HTR-8/SVneo (cell line): Measurements from ENCODE around the gene RAB18.
"Not testable (repeated sequence)": the region's sequence is repeated elsewhere in the genome, so short reads cannot be mapped to it uniquely, and the experiment has no call there.

ENCODE experiments used
- DNase-seq: peaks from one replicate; pipeline ENCODE4 v3.0.0; 2011; ENCODE audit warnings: low spot score, mixed read lengths; ENCODE audit not compliant: insufficient read length
- FAIRE-seq: peaks from 2 replicates; lab custom pipeline; 2011; peaks lifted over from hg19 to GRCh38; lab: Jason Lieb, UNC

The RAB18 gene

GRCh38 chr10:27541796-27542729 is 38.0 kb downstream of the RAB18 start:
- DNase-seq (no peak), FAIRE-seq (no peak)

GRCh38 chr10:27542812-27543211 is 38.7 kb downstream of the RAB18 start:
- FAIRE-seq, result no peak
- no peak for DNase-seq

- FAIRE-seq (no peak), DNase-seq (no peak)
Measured at GRCh38 chr10:27547047-27547446, 42.9 kb downstream of the RAB18 start.

DNA sequence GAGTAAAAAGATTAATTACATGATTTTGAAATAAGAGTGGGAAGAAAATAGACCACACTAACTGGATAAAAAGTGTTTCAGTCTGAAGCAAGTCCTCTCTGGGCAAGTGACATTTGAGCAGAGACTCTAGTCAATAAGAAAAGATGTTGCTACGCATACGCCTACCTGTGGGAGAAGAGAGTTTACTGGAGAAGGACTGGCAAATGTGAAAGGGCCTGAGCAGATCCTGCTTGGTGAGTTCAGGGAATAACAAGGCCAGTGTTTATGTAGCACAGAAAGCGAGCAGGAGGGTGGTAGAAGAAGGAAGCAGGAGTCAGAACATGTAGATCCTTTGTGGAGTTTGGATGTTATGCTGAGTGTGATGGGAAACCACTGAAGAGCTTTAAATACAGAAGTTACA is 43.4 kb downstream of the RAB18 start:
- DNase-seq, result no peak
- FAIRE-seq, result no peak

GRCh38 chr10:27550823-27551222 is 46.7 kb downstream of the RAB18 start:
- FAIRE-seq, result no peak
- no peak for DNase-seq

GRCh38 chr10:27558612-27559020 is 54.5 kb downstream of the RAB18 start:
- FAIRE-seq (peak; percentile 23), DNase-seq (peak; percentile 61)

DNA sequence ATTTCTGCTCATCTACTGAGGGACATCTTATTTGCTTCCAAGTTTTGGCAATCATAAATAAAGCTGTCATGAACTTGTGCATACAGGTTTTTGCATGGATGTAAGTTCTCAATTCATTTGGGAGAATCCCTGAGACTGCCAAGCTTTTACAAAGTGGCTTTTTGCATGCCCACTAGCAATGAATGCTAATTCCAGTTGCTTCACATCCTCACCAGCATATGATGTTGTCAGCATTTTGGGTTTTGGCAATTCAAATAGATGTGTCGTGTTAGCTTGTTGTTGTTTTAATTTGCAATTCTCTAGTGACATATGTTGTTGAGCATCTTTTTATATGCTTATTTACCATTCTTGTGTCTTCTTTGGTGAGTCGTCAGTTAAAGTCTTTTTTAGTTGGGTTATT is 57.2 kb downstream of the RAB18 start:
- DNase-seq (no peak), FAIRE-seq (no peak)

- no peak for DNase-seq
- no peak for FAIRE-seq
Measured at GRCh38 chr10:27564398-27564797, 60.3 kb downstream of the RAB18 start.

DNA sequence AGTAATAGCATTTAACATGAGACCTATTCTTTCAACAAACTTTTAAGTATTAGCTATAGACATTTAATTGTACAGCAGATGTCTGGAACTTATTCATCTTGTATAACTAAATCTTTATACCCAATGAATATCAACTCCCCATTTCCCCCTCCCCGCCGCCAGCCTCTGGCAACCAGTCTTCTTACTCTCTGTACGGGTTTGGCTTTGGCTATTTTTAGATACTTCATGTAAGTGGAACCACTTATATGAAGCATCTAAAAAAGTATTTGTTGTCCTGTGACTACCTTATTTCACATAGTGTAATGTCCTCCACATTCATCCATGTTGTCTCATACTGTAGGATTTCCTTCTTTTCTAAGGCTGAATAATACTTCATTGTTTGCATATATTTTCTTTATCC is 60.8 kb downstream of the RAB18 start:
- FAIRE-seq (no peak), DNase-seq (no peak)

GRCh38 chr10:27568196-27569175 is 64.4 kb downstream of the RAB18 start:
- FAIRE-seq, result no peak
- DNase-seq, result no peak

DNA sequence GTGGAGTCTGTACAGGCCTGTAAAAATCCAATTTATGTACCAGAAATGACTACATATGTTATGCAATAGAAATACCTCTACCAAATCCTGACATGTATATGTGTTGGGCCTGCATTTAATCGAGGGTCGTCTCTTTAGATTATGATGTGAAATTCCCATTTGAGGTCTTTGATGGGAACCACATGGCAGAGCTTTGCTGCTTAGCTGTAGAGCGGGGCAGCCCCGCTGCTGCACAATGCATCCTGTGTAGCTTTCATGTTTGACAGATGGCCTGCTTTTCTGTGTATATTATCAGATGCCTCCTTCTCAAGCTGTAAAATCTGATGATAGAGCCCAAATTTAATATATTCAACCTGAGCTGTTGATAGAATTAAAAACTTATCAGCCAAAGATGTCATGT is 65.8 kb downstream of the RAB18 start:
- no peak for DNase-seq
- FAIRE-seq, result no peak

DNA sequence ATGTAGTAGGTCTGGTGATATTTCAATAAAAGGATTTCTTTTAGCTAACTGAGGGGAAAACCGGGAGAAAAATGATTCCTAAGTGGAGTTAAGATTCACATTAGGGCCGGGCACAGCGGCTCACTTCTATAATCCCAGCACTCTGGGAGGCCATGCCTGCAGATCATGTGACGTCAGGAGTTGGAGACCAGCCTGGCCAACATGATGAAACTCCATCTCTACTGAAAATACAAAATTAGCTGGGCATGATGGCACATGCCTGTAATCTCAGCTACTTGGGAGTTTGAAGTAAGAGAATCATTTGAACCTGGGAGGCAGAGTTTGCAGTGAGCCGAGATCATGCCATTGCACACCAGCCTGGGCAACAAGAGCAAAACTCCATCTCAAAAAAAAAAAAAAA is 72.9 kb downstream of the RAB18 start:
- FAIRE-seq, DNase-seq: not testable (repeated sequence)

GRCh38 chr10:27578316-27578715 is 74.2 kb downstream of the RAB18 start:
- DNase-seq (no peak), FAIRE-seq (peak; percentile 26)

GRCh38 chr10:27581225-27581624 is 77.1 kb downstream of the RAB18 start:
- DNase-seq (no peak), FAIRE-seq (no peak)

GRCh38 chr10:27584302-27584701 is 80.2 kb downstream of the RAB18 start:
- DNase-seq (no peak), FAIRE-seq (no peak)
